DMS53 (cell line): Measurements from ENCODE around the gene MAPK10.
"Not testable (repeated sequence)": the region's sequence is repeated elsewhere in the genome, so short reads cannot be mapped to it uniquely, and the experiment has no call there.

Experiments
- DNase-seq: peaks from one replicate; lab custom pipeline; 2025; lab: John Stamatoyannopoulos, UW

The MAPK10 gene

GRCh38 chr4:86338989-86339388, 20.9 kb downstream of the MAPK10 start:
- DNase-seq = no peak

- DNase-seq = no peak
Measured at GRCh38 chr4:86338521-86338920, 21.3 kb downstream of the MAPK10 start.

- no peak for DNase-seq
Measured at GRCh38 chr4:86334020-86334750, 25.7 kb downstream of the MAPK10 start.

- DNase-seq = no peak
Measured at GRCh38 chr4:86333236-86333635, 26.6 kb downstream of the MAPK10 start.

GRCh38 chr4:86330961-86331742, 28.7 kb downstream of the MAPK10 start:
- DNase-seq = peak; percentile 1

GRCh38 chr4:86330411-86330810, 29.4 kb downstream of the MAPK10 start:
- DNase-seq = not testable (repeated sequence)

- no peak for DNase-seq
Measured at GRCh38 chr4:86329431-86329830, 30.4 kb downstream of the MAPK10 start.

- no peak for DNase-seq
Measured at GRCh38 chr4:86326400-86326799, 33.5 kb downstream of the MAPK10 start.

GRCh38 chr4:86319390-86319789, 40.5 kb downstream of the MAPK10 start:
- DNase-seq = no peak

GRCh38 chr4:86315579-86315978, 44.3 kb downstream of the MAPK10 start:
- no peak for DNase-seq

- DNase-seq = no peak
Measured at GRCh38 chr4:86313656-86314055, 46.2 kb downstream of the MAPK10 start.

GRCh38 chr4:86307432-86307831, 52.4 kb downstream of the MAPK10 start:
- no peak for DNase-seq

GRCh38 chr4:86306816-86307215, 53.0 kb downstream of the MAPK10 start:
- DNase-seq = no peak

GRCh38 chr4:86302830-86303229, 57.0 kb downstream of the MAPK10 start:
- no peak for DNase-seq

GRCh38 chr4:86302251-86302650, 57.6 kb downstream of the MAPK10 start:
- DNase-seq = peak; percentile 92

GRCh38 chr4:86300516-86300915, 59.3 kb downstream of the MAPK10 start:
- DNase-seq = no peak

GRCh38 chr4:86296865-86297264, 63.0 kb downstream of the MAPK10 start:
- DNase-seq = no peak

- DNase-seq = no peak
Measured at GRCh38 chr4:86294883-86295282, 65.0 kb downstream of the MAPK10 start.

GRCh38 chr4:86291180-86291579, 68.7 kb downstream of the MAPK10 start:
- no peak for DNase-seq

GRCh38 chr4:86286726-86287125, 73.1 kb downstream of the MAPK10 start:
- DNase-seq = no peak

- DNase-seq = no peak
Measured at GRCh38 chr4:86283371-86283770, 76.5 kb downstream of the MAPK10 start.

GRCh38 chr4:86280246-86280645, 79.6 kb downstream of the MAPK10 start:
- no peak for DNase-seq

GRCh38 chr4:86279293-86279960, 80.4 kb downstream of the MAPK10 start:
- peak; percentile 28 for DNase-seq
